HG02759 (cell line): ENCODE results near the gene DNAJC21.
A peak's percentile ranks its signal among the peaks of the same experiment; 100 is the strongest.

ENCODE experiments used
- ATAC-seq: cut with Tn5 transposase; IDR thresholded peaks from one replicate; pipeline ENCODE4 v1.9.1; 2021; ENCODE audit warnings: mild to moderate bottlenecking, moderate library complexity; ENCODE audit not compliant: unreplicated experiment

DNAJC21 gene

GRCh38 chr5:34977934-34978613 is 48.7 kb downstream of the DNAJC21 start:
- ATAC-seq: peak; percentile 95

GRCh38 chr5:34978681-34979080 is 49.3 kb downstream of the DNAJC21 start:
- ATAC-seq: peak; percentile 49

- ATAC-seq: no peak
Observed at GRCh38 chr5:34982823-34983222, 53.5 kb downstream of the DNAJC21 start.

- ATAC-seq: no peak
Observed at GRCh38 chr5:34986965-34987364, 57.6 kb downstream of the DNAJC21 start.

GRCh38 chr5:34991486-34992238 is 62.3 kb downstream of the DNAJC21 start:
- ATAC-seq: no peak

GRCh38 chr5:34993951-34994350 is 64.6 kb downstream of the DNAJC21 start:
- no peak for ATAC-seq

- no peak for ATAC-seq
Observed at GRCh38 chr5:34996261-34996660, 66.9 kb downstream of the DNAJC21 start.

- ATAC-seq: no peak
Observed at GRCh38 chr5:34998058-34998789, 68.9 kb downstream of the DNAJC21 start.

GRCh38 chr5:35001842-35002241 is 72.5 kb downstream of the DNAJC21 start:
- no peak for ATAC-seq

GRCh38 chr5:35002459-35002858 is 73.1 kb downstream of the DNAJC21 start:
- ATAC-seq: no peak

GRCh38 chr5:35003018-35003957 is 73.9 kb downstream of the DNAJC21 start:
- peak; percentile 80 for ATAC-seq

- no peak for ATAC-seq
Observed at GRCh38 chr5:35004200-35004599, 74.8 kb downstream of the DNAJC21 start.

GRCh38 chr5:35004771-35005170 is 75.4 kb downstream of the DNAJC21 start:
- ATAC-seq: no peak
